OCI-LY3 (cell line): ENCODE measurements around the gene COIL.

ENCODE experiments used
- H2AFZ ChIP-seq: fragments of 200-600, 300-600 bp; shearing (Covaris generic); 2 replicates; pipeline ENCODE4 v1.6.0; 2014; ENCODE audit warnings: antibody characterized with exemption, low read depth, low read length
- H3K27ac ChIP-seq: fragments of 200-600, 300-600 bp; sonication (generic); 2 replicates; pipeline ENCODE4 v1.5.1; 2014; ENCODE audit warnings: mild to moderate bottlenecking, low read length, moderate library complexity, mixed read lengths
- H3K27me3 ChIP-seq: fragments of 200-600, 300-600 bp; sonication (generic); 2 replicates; pipeline ENCODE4 v1.6.1; 2014; ENCODE audit warnings: low read depth, low read length, mixed read lengths
- H3K36me3 ChIP-seq: fragments of 200-600, 300-600 bp; sonication (generic); replicated peaks from 2 replicates; pipeline ENCODE3; 2014; ENCODE audit warnings: low read depth, low read length, mixed read lengths
- H3K4me1 ChIP-seq: fragments of 300-600, 200-600 bp; sonication (generic); 2 replicates; pipeline ENCODE4 v1.6.1; 2014; ENCODE audit warnings: low read length, mixed read lengths
- H3K4me2 ChIP-seq: fragments of 200-600, 300-600 bp; sonication (generic); 2 replicates; pipeline ENCODE4 v1.6.1; 2014; ENCODE audit warnings: low read length, mixed read lengths
- H3K4me3 ChIP-seq: fragments of 300-600, 200-600 bp; sonication (generic); 2 replicates; pipeline ENCODE4 v1.5.1; 2014; ENCODE audit warnings: antibody characterized with exemption, mild to moderate bottlenecking, low read length, moderate library complexity
- H3K79me2 ChIP-seq: fragments of 300-600, 200-600 bp; shearing (Covaris generic); 2 replicates; pipeline ENCODE4 v1.6.1; 2014; ENCODE audit warnings: mild to moderate bottlenecking, low read length, mixed read lengths
- H3K9ac ChIP-seq: fragments of 300-600, 200-600 bp; shearing (Covaris generic); 2 replicates; pipeline ENCODE4 v1.6.0; 2014; ENCODE audit warnings: mild to moderate bottlenecking, low read length, moderate library complexity
- H3K9me3 ChIP-seq: fragments of 200-600, 300-600 bp; shearing (Covaris generic); 2 replicates; pipeline ENCODE4 v1.6.1; 2014; ENCODE audit warnings: low read length, mixed read lengths; ENCODE audit not compliant: insufficient read depth
- H4K20me1 ChIP-seq: fragments of 200-600, 300-600 bp; sonication (generic); 2 replicates; pipeline ENCODE4 v1.6.1; 2016; ENCODE audit warnings: low read length, mixed read lengths; ENCODE audit not compliant: insufficient read depth
- EZH2phosphoT487 ChIP-seq: fragments of 200-600 bp; shearing (Covaris generic); IDR thresholded peaks from 2 replicates; pipeline ENCODE4 v1.6.1; 2018; ENCODE audit warnings: antibody characterized with exemption, mixed run types, low read depth
- TF ChIP-seq, protein P1 (sequence below): fragments of 200-600, 300-600 bp; sonication (generic); IDR thresholded peaks from 2 replicates; pipeline ENCODE4 v1.5.1; 2014; ENCODE audit warnings: antibody characterized with exemption, low read length, low read depth

COIL gene

DNA sequence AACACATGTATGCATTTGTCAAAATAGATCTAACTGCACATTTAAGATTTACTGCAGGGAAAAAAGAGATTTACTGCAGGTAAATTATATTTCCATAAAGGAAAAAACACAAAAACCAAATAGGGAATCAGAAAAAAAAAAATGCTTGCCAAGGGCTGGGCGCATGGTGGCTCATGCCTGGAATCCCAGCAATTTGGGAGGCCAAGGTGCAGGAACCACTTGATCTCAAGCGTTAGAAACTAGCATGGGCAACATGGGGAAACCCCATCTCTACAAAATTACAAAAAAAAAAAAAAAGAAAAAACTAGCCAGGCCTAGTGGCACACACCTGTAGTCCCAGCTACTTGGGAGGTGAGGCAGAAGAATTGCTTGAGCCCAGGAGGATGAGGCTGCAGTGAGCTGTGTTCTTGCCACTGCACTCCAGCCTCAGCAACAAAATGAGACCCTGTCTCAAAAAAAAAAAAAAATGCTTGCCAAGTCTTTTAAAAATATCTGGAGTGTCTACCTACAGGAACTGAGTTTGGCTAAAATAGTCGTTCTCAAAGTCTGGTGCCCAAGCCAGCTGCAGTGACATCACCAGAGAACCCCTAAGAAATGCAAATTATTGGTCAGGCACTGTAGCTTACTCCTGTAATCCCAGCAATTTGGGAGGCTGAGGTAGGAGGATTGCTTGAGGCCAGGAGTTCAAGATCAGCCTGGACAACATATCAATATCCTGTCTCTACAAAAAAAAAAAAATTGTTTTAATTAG is 64.5 kb downstream of the COIL start:
- Histone ChIP-seq H3K79me2 (no peaks in the 10 kb centered on the region), H3K9me3 (no peaks in the 10 kb centered on the region), H3K4me1 (peaks cover 21% of the 10 kb centered on the region), H3K27ac (no peak overlapping the region), H3K9ac (no peak overlapping the region), H4K20me1 (peaks cover 35% of the 10 kb centered on the region), H3K27me3 (no peaks in the 10 kb centered on the region), H3K36me3 (peaks cover 64% of the 10 kb centered on the region), H3K4me3 (no peak overlapping the region), H3K4me2 (no peak overlapping the region), H2AFZ (no peak overlapping the region)
- no peak for TF ChIP-seq EZH2phosphoT487
- TF ChIP-seq, protein P1, sequence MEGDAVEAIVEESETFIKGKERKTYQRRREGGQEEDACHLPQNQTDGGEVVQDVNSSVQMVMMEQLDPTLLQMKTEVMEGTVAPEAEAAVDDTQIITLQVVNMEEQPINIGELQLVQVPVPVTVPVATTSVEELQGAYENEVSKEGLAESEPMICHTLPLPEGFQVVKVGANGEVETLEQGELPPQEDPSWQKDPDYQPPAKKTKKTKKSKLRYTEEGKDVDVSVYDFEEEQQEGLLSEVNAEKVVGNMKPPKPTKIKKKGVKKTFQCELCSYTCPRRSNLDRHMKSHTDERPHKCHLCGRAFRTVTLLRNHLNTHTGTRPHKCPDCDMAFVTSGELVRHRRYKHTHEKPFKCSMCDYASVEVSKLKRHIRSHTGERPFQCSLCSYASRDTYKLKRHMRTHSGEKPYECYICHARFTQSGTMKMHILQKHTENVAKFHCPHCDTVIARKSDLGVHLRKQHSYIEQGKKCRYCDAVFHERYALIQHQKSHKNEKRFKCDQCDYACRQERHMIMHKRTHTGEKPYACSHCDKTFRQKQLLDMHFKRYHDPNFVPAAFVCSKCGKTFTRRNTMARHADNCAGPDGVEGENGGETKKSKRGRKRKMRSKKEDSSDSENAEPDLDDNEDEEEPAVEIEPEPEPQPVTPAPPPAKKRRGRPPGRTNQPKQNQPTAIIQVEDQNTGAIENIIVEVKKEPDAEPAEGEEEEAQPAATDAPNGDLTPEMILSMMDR: no peak

DNA sequence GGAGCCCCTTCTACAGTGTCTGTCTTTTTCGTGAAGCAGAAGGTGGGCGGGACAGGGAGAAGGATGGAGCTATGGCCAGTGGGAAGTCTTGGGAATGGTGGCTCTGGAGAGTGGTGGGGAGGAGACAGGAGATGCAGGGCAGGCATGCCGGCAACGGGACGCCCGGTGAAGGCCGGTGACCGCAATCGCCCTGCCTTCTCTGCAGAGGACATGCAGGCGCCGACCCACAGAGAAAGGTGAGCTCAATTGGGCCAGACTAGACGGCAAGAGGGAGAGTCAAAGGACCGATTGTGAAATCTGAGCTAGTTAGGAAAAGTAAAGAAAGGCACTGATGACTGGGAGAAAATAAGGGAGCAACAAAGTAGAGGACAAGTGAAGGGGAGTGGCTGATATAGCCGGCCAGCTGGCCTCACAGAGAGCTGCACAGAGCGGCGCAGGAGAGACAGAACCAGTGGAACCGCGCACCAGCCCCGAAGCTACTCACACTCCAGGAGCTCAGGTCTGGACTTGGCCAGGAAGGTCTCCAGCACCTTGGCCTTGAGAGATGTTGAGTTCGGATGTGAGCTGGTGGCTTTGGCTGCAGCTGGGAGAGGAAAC is 65.9 kb downstream of the COIL start:
- peaks cover 68% of the 10 kb centered on the region for H3K36me3 ChIP-seq
- no peaks in the 10 kb centered on the region for H3K9me3 ChIP-seq
- no peaks in the 10 kb centered on the region for H3K79me2 ChIP-seq
- peaks cover 33% of the 10 kb centered on the region for H4K20me1 ChIP-seq
- no peak overlapping the region for H3K4me3 ChIP-seq
- no peak overlapping the region for H3K4me2 ChIP-seq
- no peak overlapping the region for H3K9ac ChIP-seq
- no peak overlapping the region for H3K27ac ChIP-seq
- no peak overlapping the region for H2AFZ ChIP-seq
- H3K27me3 ChIP-seq: no peaks in the 10 kb centered on the region
- peaks cover 21% of the 10 kb centered on the region for H3K4me1 ChIP-seq
- no peak for TF ChIP-seq EZH2phosphoT487
- TF ChIP-seq, protein P1: no peak

DNA sequence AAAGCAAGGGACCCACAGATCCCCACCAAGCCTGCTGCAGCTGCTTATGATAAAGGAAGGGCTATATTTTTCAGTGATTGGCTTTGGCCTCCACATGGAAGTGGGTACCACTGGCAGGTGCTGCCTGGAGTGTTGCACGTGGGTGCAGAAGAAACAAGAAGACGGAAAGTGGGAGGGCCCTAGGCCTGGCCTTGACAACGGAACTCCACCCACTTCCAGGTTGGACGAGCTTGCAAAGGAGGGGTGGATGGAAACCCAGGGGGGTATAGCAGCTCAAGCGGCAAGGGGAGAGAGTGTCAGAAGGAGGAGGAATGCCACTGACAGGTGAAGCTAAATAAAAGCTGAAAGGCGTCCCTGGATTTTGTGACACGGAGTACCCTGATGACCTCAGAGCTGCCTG is 67.3 kb downstream of the COIL start:
- no peaks in the 10 kb centered on the region for H3K27me3 ChIP-seq
- no peak overlapping the region for H3K9ac ChIP-seq
- no peak overlapping the region for H3K4me3 ChIP-seq
- H3K27ac ChIP-seq: no peak overlapping the region
- no peak for TF ChIP-seq EZH2phosphoT487
- TF ChIP-seq, protein P1: no peak
- no peaks in the 10 kb centered on the region for H3K79me2 ChIP-seq
- peaks cover 72% of the 10 kb centered on the region for H3K36me3 ChIP-seq
- peaks cover 25% of the 10 kb centered on the region for H4K20me1 ChIP-seq
- H3K4me2 ChIP-seq: no peak overlapping the region
- H2AFZ ChIP-seq: no peak overlapping the region
- peaks cover 3% of the 10 kb centered on the region; the same call in 1 of the 2 replicates for H3K9me3 ChIP-seq
- H3K4me1 ChIP-seq: peaks cover 21% of the 10 kb centered on the region

DNA sequence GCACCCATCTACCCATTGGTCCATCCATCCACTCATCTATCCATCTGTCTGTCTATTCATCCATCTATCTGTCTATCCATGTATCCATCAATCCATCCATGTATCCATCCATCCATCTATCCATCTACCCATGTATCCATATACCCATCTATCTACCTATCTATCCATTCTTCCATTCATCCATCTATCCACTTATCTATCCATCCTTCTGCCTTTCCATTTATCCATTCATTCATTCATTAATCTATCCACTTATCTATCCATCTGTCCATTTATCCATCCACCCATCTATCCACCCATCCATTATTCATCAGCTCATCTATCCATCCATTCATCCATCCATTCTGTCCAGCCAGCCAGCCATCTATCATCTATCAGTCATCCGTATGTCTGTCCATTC is 68.5 kb downstream of the COIL start:
- Histone ChIP-seq H3K27ac (no peak overlapping the region), H3K27me3 (no peaks in the 10 kb centered on the region), H3K79me2 (no peaks in the 10 kb centered on the region), H3K4me3 (no peak overlapping the region), H3K4me2 (no peak overlapping the region), H2AFZ (no peak overlapping the region), H3K9ac (no peak overlapping the region), H4K20me1 (peaks cover 14% of the 10 kb centered on the region), H3K4me1 (peaks cover 10% of the 10 kb centered on the region), H3K36me3 (peaks cover 75% of the 10 kb centered on the region), H3K9me3 (peaks cover 11% of the 10 kb centered on the region; the same call in 1 of the 2 replicates)
- TF ChIP-seq, protein P1: no peak
- TF ChIP-seq EZH2phosphoT487: no peak
